Loucy (cell line): ENCODE data around the gene SMYD4.

Source experiments
- H2AFZ ChIP-seq: fragments of 200-600 bp; sonication (generic); 2 replicates; pipeline ENCODE4 v1.6.0; 2016; ENCODE audit warnings: antibody characterized with exemption, mild to moderate bottlenecking, low read length, moderate library complexity
- H3F3A ChIP-seq: fragments of 200-600 bp; 2 replicates; pipeline ENCODE4 v1.6.0; 2016; ENCODE audit warnings: antibody characterized with exemption, low read depth, mild to moderate bottlenecking
- H3K27me3 ChIP-seq: fragments of 200-600 bp; sonication (generic); 2 replicates; pipeline ENCODE4 v1.6.1; 2014; ENCODE audit warnings: low read length, mild to moderate bottlenecking; ENCODE audit not compliant: insufficient read depth, poor library complexity, severe bottlenecking
- H3K36me3 ChIP-seq: fragments of 200-600 bp; sonication (generic); 2 replicates; pipeline ENCODE4 v1.6.1; 2016; ENCODE audit warnings: low read length; ENCODE audit not compliant: insufficient read depth
- H3K4me1 ChIP-seq: fragments of 200-600 bp; sonication (generic); 2 replicates; pipeline ENCODE4 v1.5.1; 2014; ENCODE audit warnings: low read length, mild to moderate bottlenecking; ENCODE audit not compliant: insufficient read depth, poor library complexity, severe bottlenecking
- H3K4me2 ChIP-seq: fragments of 200-600 bp; sonication (generic); 2 replicates; pipeline ENCODE4 v1.6.0; 2014; ENCODE audit warnings: antibody characterized with exemption, low read length, low read depth, mild to moderate bottlenecking; ENCODE audit not compliant: poor library complexity, severe bottlenecking
- H3K4me3 ChIP-seq: fragments of 200-600 bp; sonication (generic); 2 replicates; pipeline ENCODE4 v1.5.1; 2014; ENCODE audit warnings: low read length, mild to moderate bottlenecking, mixed read lengths; ENCODE audit not compliant: poor library complexity, severe bottlenecking
- H3K79me2 ChIP-seq: fragments of 200-600 bp; sonication (generic); 2 replicates; pipeline ENCODE4 v1.6.1; 2014; ENCODE audit warnings: low read length; ENCODE audit not compliant: insufficient read depth
- H3K9ac ChIP-seq: fragments of 200-600 bp; sonication (generic); 2 replicates; pipeline ENCODE4 v1.6.0; 2014; ENCODE audit warnings: mild to moderate bottlenecking, low read depth, low read length, moderate library complexity; ENCODE audit not compliant: poor library complexity, severe bottlenecking
- H3K9me2 ChIP-seq: fragments of 200-600 bp; sonication (generic); replicated peaks from 2 replicates; pipeline ENCODE4 v1.6.1; 2016; ENCODE audit warnings: low read depth, low read length, mixed read lengths
- H3K9me3 ChIP-seq: fragments of 200-600 bp; sonication (generic); 2 replicates; pipeline ENCODE4 v1.6.1; 2014; ENCODE audit warnings: mild to moderate bottlenecking, antibody characterized with exemption, low read length, low read depth; ENCODE audit not compliant: insufficient read depth
- H4K20me1 ChIP-seq: fragments of 200-600 bp; sonication (generic); 2 replicates; pipeline ENCODE4 v1.6.0; 2014; ENCODE audit warnings: antibody characterized with exemption, low read length, mild to moderate bottlenecking; ENCODE audit not compliant: insufficient read depth, poor library complexity, severe bottlenecking
- EZH2phosphoT487 ChIP-seq: fragments of 200-600 bp; IDR thresholded peaks from 2 replicates; pipeline ENCODE4 v1.6.1; 2018; ENCODE audit warnings: antibody characterized with exemption, mild to moderate bottlenecking, moderate library complexity, borderline replicate concordance
- TF ChIP-seq, protein P1 (sequence below): fragments of 200-600 bp; sonication (generic); conservative IDR thresholded peaks from 2 replicates; pipeline ENCODE4 v1.5.1; 2014; ENCODE audit warnings: mild to moderate bottlenecking, antibody characterized with exemption, low read length

The SMYD4 gene

DNA sequence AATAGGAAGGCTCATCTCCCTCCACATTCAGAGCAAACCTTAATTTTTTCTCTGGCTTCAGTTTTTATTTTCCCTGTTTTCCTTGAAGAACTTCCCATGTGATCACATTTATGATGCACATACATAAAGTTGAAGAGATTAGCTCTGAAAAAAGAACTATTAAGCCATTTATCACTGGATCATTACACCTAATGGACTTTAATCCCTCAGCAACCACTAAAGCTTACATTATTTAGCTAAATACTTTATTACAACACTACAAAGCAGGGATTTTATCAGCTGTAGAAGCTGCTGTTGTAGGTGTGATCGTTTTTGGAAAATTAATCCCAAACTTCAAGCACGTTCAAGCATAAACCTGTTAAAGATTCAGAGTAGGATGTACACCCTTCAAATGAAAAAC is 21.1 kb downstream of the SMYD4 start:
- Histone ChIP-seq H3K4me3 (no peak overlapping the region), H3K9me3 (no peaks in the 10 kb centered on the region), H3K4me1 (no peaks in the 10 kb centered on the region), H2AFZ (no peak overlapping the region), H3K9me2 (no peaks in the 10 kb centered on the region), H3K4me2 (no peak overlapping the region), H3K27me3 (no peaks in the 10 kb centered on the region), H3K36me3 (peaks cover 38% of the 10 kb centered on the region; the same call in 1 of the 2 replicates), H3K9ac (no peak overlapping the region), H4K20me1 (no peaks in the 10 kb centered on the region), H3F3A (no peaks in the 10 kb centered on the region), H3K79me2 (no peaks in the 10 kb centered on the region)
- TF ChIP-seq, protein P1, sequence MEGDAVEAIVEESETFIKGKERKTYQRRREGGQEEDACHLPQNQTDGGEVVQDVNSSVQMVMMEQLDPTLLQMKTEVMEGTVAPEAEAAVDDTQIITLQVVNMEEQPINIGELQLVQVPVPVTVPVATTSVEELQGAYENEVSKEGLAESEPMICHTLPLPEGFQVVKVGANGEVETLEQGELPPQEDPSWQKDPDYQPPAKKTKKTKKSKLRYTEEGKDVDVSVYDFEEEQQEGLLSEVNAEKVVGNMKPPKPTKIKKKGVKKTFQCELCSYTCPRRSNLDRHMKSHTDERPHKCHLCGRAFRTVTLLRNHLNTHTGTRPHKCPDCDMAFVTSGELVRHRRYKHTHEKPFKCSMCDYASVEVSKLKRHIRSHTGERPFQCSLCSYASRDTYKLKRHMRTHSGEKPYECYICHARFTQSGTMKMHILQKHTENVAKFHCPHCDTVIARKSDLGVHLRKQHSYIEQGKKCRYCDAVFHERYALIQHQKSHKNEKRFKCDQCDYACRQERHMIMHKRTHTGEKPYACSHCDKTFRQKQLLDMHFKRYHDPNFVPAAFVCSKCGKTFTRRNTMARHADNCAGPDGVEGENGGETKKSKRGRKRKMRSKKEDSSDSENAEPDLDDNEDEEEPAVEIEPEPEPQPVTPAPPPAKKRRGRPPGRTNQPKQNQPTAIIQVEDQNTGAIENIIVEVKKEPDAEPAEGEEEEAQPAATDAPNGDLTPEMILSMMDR = no peak
- no peak for TF ChIP-seq EZH2phosphoT487

DNA sequence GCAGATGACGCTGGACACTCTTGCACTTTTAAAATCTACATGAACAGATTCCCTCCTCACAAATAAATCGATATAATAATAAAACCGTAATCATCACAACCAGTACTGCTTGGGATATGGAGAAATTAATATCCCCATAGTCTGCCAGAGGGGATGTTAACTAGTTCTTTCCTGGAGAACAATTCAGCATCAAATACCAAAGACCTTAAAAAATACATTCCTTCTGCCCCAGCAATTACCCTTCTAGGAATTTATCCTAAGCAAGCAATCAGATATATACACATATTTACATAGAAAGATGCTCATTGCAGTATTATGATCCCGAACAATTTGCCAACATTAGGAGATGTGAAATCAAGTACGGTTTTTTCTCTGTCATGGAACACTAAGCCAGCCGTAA is 21.8 kb downstream of the SMYD4 start:
- Histone ChIP-seq H3K9me3 (no peaks in the 10 kb centered on the region), H4K20me1 (no peaks in the 10 kb centered on the region), H3K79me2 (no peaks in the 10 kb centered on the region), H3F3A (no peaks in the 10 kb centered on the region), H3K4me2 (no peak overlapping the region), H3K36me3 (peaks cover 38% of the 10 kb centered on the region; the same call in 1 of the 2 replicates), H3K27me3 (no peaks in the 10 kb centered on the region), H3K9ac (no peak overlapping the region), H3K4me1 (no peaks in the 10 kb centered on the region), H3K4me3 (no peak overlapping the region), H2AFZ (no peak overlapping the region), H3K9me2 (no peaks in the 10 kb centered on the region)
- TF ChIP-seq, protein P1 = no peak
- TF ChIP-seq EZH2phosphoT487 = no peak

DNA sequence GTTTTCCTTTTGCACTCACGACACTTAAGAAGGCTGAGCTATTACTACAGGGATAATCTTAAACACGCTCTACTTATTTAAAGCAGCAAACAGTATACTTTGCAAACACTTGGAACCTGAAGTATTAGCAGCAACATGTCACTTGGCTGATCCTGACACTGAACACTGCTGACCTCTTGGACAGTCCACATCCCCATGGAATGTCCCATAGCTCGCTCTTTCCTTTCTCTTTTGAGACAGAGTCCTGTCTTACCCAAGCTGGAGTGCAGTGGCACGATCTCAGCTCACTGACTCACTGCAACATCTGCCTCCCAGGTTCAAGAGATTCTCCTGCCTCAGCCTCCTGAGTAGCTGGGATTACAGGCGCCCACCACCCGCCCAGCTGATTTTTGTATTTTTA is 26.4 kb downstream of the SMYD4 start:
- no peak overlapping the region for H3K4me3 ChIP-seq
- H3K9me2 ChIP-seq = no peaks in the 10 kb centered on the region
- H3F3A ChIP-seq = no peaks in the 10 kb centered on the region
- no peak overlapping the region for H3K9ac ChIP-seq
- no peaks in the 10 kb centered on the region for H3K9me3 ChIP-seq
- no peak overlapping the region for H3K4me2 ChIP-seq
- no peaks in the 10 kb centered on the region for H3K79me2 ChIP-seq
- no peaks in the 10 kb centered on the region for H3K4me1 ChIP-seq
- no peak overlapping the region for H2AFZ ChIP-seq
- TF ChIP-seq, protein P1 = no peak
- no peak for TF ChIP-seq EZH2phosphoT487
- H4K20me1 ChIP-seq = no peaks in the 10 kb centered on the region
- no peaks in the 10 kb centered on the region for H3K27me3 ChIP-seq
- H3K36me3 ChIP-seq = peaks cover 47% of the 10 kb centered on the region; the same call in 1 of the 2 replicates
